ENCODE measurements around the gene WDR46.

Gene WDR46

DNA sequence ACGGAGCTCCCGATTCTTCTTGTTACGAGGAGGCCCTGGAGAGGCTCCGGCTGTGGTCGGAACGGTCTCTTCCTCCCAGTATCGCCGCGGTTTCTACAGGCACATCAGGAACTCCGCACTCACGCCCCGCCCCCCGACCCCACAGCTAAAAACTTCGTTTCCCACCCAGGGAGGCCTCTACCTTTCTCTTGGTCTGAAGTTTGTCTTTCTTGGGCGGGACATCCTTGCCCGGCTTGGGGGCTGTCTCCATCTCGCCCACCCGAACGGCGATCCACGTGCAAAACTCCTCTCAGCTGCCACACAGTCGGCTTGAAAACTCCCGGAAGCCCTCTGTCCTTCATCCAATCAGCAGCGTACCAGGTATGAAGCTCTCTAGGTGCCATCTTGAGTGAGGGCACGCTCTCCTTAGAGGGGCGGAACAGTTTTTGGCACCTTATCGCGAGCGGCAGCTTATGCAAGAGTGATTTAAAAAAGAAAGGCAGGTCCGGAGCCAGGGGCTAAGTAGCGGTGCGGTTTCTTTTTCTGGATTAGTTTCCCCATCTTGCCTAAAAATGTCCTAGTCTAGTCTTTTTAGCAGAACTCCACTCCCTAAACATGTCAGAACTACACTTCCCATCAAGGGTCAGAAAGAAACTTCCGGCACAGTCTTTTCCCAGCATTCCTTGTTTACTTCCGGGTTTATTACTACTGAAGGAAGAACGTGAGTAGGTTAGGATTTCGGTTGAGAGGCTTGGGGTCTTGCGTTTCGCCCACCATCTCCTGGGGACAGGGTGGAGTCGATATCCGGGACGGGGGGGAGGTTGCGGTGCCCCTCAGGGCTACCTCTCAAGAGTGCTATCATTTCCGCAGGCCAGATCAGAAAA lies at the start of gene WDR46, which contains the start of gene PFDN6:
WDR46 (minus strand) TSS at position 319 of the 863 bp plus-strand sequence; CDS start at position 250, 69 bp downstream.
PFDN6 (plus strand) TSS at position 681 of the 863 bp plus-strand sequence. CDS start 256 bp downstream, outside the sequence.
- peak; percentile 98 for DNase-seq (ENCODE audit: low spot score)

DNA sequence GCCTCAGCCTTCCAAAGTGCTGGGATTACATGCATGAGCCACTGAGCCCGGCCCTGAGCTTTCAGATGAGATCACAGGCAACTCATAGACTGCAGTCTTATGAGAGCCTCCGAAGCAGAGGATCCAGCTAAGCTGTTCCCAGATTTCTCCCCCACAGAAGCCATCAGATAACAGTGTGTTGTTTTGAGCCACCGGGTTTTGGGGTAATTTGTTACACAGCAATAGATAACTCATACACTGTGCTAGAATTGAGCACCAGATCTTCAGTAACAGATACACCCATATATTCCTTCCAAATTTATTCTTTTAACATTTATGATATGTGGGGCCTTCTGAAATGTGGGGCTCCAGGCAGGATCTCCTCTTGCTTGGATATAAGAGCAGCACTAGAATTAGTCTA lies 47.5 kb upstream of the WDR46 start:
- no peak for DNase-seq (ENCODE audit: low spot score)

DNA sequence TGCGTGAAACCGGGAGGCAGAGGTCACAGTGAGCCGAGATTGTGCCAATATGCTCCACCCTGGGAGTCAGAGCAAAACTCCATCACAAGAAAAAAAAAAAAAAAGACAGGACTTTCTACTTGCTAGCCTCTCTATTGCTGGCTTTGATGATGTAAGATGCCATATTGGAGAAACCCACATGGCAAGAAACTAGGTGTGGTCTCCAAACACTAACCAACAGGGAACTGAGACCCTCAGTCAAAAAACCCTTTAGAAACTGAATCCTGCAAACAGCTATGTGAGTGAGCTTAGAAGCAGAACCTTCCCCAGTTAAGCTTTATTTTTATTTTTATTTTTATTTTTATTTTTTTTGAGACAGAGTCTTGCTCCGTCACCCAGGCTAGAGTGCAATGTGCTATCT lies 46.9 kb upstream of the WDR46 start:
- no peak for DNase-seq (ENCODE audit: low spot score)

- DNase-seq (ENCODE audit: low spot score): no peak
These were observed 44.6 kb upstream of the WDR46 start for GRCh38 chr6:33333666-33334065.

DNA sequence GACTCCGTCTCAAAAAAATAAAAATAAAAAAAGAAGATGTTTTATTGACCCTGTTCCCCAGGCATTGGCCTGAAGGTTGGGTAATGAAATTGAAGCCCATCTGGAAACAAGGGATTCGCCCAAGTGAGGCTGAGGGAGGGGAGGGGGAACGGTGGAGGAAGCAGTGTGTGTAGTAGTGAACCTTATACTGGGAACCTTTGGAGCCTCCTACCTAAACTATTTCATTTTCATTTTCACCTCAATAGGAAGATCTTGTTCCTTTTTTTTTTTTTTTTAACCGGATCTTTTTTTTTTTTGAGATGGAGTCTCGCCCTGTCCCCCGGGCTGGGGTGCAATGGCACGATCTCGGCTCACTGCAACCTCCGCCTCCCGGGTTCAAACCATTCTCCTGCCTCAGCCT lies 41.7 kb upstream of the WDR46 start:
- no peak for DNase-seq (ENCODE audit: low spot score)

DNA sequence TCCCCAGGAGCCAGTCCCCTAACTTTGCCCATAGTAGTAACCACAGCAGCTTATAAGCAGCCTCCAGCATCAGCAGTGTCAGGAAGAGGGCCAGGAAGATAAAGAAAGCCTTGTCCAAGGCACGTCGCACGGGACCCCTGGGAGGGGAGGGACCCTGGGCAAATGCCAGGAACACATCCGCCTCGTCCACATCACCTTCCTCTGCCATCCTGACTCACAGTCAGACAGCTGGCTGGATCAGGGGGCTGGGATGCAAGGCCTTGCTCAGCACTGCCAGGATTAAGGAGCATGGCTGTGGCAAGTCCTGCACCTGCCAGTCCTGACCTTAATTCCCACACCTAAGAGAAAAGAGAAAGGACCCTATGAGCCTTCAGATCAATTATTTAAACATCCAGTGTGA lies 40.0 kb upstream of the WDR46 start:
- no peak for DNase-seq (ENCODE audit: low spot score)

DNA sequence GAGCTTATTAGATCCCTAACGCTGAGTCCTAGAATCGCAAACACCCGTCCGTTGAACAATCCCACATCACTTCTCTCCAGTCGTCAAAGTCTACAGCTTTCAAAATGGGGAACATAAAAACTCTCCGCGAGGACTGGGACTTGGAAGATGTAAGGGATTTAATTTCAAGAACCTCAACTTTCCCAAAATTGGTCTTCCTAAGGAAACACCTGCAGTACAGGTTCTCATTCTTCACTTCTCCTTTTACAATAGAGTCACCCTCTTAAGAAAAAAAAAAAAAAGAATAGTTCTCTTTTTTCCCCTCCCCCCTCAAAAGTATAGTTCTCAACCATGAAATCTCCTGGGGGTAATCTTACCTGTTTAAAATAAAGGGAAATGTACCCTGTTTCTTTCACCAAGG lies 35.1 kb upstream of the WDR46 start:
- DNase-seq (ENCODE audit: low spot score): no peak

DNA sequence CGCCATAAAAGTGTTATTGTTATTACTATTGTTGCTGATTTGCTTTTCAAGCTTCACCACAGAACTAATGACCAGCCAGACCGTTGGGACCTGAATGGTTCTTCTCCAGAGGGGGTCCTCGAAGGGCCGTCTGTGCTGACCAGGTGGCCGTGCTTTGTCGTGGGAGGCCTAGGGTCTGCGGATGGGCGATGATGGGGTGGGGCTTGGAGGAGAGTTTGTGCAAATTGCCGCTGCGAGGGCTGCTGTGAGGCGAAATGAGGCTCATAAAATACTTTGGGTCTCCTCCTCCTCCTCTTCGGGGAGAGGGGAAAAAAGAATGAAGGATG lies 34.5 kb upstream of the WDR46 start:
- no peak for DNase-seq (ENCODE audit: low spot score)

- DNase-seq (ENCODE audit: low spot score): no peak
These were observed 32.2 kb upstream of the WDR46 start for GRCh38 chr6:33321227-33321626.

DNA sequence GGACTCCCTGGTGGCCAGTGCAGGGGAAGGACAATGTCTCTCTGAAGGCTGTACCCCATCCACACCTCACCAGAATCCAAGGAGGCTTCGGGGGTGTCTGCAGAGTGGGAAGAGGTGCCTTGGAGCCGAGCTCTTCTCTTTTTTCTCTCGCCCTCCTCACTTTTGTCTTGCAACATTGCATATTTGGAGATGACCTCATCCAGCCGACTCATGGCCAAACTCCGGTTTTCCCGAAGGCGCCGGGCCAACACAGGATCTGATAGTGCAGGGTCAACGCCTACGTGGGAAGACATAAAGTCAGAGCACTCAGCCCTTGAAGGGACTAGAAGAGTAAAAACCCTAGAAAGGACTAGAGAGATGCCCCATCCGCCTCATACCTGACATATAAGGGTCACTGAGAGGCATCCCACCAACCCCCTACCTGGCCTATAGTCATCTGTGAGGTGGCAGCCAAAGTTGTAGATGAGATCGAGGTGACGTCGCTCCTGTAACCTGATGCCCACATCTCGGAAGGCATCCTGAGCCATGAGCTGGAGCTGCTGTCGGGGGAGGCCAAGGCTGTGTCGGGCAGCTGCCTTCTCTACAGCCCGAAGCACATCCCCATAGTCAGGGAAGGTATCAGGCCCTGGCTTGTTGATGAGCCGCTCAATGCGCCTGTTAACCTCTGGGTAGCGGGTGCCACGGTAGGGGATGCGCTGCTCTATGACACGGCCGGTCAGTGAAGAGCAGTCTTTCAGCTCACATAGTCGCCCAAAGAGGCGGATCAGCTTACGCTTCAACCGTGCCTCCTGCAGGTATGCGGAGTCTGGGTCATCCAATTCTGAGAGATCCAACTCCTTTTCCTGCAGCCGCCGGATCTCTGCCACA lies 31.5 kb upstream of the WDR46 start:
- no peak for DNase-seq (ENCODE audit: low spot score)

DNA sequence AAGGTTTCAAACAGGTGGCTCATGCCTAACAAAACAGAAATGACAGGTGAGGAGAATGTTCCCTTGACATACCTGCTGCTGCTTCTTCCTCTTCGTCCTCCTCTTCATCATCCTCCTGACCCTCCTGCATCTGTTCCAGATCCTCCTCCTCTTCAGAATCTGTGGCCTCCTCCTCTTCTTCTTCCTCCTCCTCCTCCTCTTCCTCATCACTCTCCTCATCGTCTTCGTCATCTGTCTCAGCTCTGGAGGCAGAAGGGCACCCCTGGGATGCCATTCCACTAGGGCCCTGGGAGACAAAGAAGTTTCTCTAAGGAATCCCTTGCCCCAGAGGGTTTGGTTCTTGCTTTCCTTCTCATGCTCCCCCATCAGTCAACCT lies 30.9 kb upstream of the WDR46 start:
- DNase-seq (ENCODE audit: low spot score): no peak

- peak; percentile 28 for DNase-seq (ENCODE audit: low spot score)
These were observed 29.5 kb upstream of the WDR46 start for GRCh38 chr6:33318426-33319073.

GRCh38 chr6:33317669-33318425 lies 28.8 kb upstream of the WDR46 start, which contains the start of gene ZBTB22:
TSS of gene ZBTB22 (minus strand) at chr6:33317744. CDS start at chr6:33316916, 828 bp downstream.
- DNase-seq (ENCODE audit: low spot score): peak; percentile 100

DNA sequence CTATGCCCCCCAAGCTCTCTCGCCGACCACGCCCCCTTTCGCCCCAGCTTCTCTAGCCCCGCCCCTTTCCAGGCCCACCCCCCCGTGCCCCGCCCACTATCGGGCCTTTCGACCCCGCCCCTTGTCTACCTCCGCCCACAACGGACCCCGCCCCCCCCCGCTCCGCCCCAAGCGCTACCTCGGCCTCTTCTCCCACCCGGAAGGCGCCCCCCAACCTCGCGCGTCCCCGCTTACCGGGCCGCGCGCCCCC lies 28.3 kb upstream of the WDR46 start:
- DNase-seq (ENCODE audit: low spot score): no peak

- no peak for DNase-seq (ENCODE audit: low spot score)
These were observed 27.8 kb upstream of the WDR46 start for GRCh38 chr6:33316603-33317418.

DNA sequence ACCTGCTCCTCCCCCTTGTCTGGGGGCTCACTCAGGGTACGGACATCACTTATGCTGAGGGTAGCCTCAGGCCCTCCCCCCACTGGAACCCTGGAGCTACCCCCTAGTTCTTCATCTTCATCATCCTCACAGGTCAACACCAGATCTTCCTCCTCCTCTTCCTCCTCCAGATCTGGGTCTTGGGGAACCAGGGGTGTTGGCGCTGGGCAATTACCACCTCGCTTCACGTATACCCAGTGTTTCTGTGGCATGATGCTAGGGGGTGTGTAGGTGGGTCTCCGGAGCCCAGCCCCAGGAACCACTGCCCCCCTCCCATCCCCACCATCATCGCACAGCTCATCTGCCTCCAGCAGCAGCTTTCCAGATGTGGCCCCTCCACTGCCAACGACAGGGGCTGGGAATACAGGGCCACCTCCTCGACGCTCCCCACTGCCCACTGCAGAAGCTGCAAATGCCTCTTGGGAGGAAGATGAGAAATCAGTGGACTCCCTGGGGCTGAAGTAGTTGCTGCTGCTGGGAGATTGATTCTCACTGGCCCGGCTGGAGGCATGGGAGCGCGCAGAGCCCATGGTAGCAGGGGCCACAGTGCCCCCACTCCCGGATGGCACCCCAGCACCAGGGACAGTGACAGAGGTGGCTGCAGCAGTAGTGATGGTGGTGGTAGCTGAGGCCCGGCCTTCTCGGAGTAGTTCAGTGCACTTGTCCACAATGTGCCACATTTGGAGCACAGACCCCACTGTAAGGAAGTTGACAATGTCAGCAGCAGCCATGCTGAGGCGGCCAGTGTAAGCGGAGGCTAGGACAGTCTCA lies 27.0 kb upstream of the WDR46 start:
- no peak for DNase-seq (ENCODE audit: low spot score)

GRCh38 chr6:33314943-33315792 lies 26.1 kb upstream of the WDR46 start:
- DNase-seq (ENCODE audit: low spot score): peak; percentile 35

DNA sequence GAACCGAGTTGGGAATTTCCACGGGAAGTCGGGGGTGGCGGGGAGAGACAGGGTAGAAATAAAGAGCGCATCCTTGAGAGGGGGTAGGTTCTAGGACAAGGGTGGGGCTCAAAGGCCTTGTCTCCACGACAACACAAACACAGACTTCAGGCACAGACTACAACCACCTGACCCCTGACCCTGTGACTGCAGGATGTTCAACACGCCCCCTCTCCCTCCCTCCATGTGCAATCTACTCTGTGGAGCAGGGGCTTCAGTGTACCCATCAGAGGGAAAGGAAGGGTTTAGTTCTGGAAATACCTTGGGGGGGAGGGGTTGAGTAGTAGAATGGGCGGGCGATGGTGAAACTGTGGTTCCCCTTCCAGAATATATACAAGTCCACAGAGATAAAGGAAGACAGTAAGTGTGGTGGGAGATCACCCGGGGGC lies 25.5 kb upstream of the WDR46 start:
- peak; percentile 70 for DNase-seq (ENCODE audit: low spot score)
